Kidney capillary endothelial cell (primary cell): Measurements from ENCODE around the gene VAT1.
"Not testable (repeated sequence)": the region's sequence is repeated elsewhere in the genome, so short reads cannot be mapped to it uniquely, and the experiment has no call there.

Source experiments
- DNase-seq: peaks from one replicate; pipeline ENCODE4 v3.0.0-alpha.2; 2018; ENCODE audit warnings: low spot score

The VAT1 gene

DNA sequence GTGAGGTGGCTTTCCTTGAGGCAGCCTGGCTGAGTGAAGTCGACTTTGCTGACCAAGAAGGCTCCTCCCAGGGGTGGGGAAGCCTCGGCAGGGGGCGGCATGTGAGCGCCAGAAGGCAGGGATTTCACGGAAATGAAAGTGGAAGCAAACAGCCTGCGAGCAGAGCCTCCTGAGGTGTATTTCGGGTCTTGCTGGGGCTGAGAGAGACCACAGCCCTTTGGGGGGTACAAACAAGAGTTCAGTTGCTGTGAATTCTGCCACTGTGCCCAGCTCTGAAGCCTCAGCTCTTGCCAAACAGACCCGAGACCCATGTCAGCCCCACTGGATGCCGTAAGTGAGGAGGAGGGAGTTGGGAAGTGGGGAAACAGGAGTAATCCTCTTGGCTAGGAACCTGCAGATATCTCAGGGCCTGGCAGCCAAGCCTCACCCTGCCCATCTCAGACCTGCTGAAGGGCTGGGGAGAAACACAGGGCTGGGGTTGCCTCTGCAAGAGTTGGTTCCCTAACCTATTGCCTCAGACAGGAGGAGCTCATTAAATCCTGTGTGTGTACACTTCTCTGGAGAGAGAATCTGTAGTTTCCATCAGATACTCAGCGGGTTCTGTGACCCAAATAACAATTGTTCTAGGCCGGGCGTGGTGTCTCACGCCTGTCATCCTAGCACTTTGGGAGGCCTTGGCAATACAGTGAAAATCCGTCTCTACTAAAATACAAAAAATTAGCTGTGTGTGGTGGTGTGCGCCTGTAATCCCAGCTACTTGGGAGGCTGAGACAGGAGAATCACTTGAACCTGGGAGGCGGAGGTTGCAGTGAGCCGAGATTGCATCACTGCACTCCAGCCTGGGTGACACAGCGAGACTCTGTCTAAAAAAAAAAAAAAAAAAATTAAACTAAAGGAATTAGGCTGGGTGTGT is 15.3 kb downstream of the VAT1 start, which contains the start of gene IFI35:
TSS of gene IFI35 (plus strand) at position 146 of the 913 bp plus-strand sequence. CDS start at position 310, 164 bp downstream.
- DNase-seq = peak; percentile 82

DNA sequence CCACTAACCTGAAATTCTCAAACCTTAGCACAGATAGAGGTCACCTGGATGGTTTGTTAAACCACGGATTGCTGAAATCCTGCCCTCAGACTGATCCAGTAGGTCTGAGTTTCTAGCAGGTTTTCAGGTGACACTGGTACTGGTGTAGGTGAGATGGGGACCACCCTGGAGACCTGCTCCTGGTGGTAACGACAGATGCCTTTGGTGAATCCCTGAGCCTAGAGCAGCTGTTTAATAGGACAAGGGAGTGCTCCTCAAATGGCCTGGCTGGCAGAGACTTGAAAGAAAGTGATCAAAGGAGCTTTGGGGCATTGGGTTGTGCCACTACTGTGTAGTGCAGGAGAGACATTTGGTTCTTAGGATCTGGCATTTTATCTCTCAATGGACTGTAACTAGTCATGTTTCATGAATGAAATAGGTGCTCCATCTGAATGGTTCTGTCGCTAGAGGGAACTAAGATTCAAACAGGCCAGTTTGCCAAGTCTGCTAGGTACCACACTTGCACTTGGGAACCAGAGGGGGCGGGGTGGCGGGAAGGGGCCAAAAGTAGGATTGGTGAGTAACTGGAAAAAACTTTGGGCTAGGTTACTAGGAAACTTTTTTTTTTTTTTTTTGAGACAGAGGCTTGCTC is 18.5 kb downstream of the VAT1 start:
- DNase-seq = no peak

DNA sequence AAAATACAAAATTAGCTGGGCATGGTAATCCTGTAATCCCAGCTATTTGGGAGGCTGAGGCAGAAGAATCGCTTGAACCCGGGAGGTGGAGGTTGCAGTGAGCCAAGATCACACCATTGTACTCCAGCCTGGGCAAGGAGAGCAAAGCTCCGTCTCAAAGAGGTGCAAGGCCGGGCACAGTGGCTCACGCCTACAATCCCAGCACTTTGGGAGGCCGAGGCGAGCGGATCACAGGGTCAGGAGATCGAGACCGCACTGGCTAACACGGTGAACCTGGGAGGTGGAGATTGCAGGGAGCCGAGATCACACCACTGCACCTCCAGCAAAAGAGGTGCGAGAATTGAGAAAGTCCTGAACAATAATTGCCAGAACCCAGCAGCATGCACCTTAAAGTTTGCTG is 21.3 kb downstream of the VAT1 start:
- DNase-seq = not testable (repeated sequence)

GRCh38 chr17:42999003-42999525 is 23.1 kb downstream of the VAT1 start:
- no peak for DNase-seq

DNA sequence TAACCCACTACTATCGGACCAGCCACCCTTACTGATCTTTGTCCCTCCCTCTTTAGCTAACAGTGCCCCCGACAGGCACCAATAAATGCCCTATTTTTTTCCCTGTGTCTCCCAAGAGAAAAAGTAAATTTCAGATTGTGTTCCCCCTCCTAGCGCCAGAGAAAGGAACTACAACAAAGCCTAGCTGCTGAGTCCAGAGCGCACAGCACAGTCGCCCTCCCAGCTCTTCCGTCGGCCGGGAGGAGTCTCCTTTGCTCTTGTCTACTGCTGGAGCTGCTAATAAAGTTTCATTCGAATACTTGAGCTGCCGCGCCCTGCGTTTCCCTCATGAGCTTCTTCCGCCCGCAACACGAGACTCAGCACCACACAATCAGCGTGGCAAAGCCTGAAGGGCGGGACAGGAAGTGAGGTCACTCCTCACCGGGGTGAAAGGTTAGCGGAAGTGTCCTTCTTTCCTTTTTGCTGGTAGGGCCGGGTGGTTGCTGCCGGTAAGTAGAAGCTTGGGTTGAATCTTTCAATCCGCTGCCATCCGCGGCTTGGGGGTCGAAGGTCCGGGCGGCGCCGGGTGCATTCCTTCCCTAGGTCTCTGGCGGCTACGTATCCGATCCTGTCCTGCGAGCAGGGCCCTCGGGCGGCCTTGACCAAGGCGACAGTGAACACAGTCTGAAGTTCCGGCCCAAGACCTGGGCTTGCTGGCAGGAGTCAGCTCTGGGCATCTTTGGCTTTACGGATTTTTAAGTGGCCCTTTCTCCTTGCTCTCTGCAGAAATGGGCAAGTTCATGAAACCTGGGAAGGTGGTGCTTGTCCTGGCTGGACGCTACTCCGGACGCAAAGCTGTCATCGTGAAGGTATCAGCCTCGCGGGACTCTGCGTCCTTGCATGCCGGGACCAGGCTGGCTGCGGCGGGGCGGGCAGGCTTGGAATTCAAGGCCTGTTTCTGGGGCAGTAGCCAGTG is 23.9 kb downstream of the VAT1 start, which contains the start of gene RPL27:
TSS of gene RPL27 (plus strand) at position 436 of the 955 bp plus-strand sequence. CDS start at position 768, 332 bp downstream.
- peak; percentile 99 for DNase-seq

GRCh38 chr17:42997390-42997983 is 24.7 kb downstream of the VAT1 start:
- no peak for DNase-seq

DNA sequence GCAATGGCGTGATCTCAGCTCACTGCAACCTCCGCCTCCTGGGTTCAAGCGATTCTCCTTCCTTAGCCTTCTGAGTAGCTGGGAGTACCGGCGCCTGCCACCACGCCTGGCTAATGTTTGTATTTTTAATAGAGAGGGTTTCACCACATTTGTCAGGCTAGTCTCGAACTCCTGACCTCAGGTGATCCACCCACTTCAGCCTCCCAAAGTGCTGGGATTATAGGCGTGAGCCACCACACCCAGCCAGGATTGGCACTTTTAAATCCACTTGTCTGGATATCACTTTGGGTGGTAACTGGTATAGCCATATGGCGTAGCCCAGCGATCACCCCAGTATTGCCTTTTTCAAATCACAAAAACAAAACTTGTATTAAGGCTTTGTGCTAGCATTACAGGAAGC is 28.3 kb downstream of the VAT1 start:
- DNase-seq = not testable (repeated sequence)

- DNase-seq = no peak
These were observed 29.3 kb downstream of the VAT1 start for GRCh38 chr17:42992872-42993271.

GRCh38 chr17:42991471-42991870 is 30.7 kb downstream of the VAT1 start:
- DNase-seq = no peak

DNA sequence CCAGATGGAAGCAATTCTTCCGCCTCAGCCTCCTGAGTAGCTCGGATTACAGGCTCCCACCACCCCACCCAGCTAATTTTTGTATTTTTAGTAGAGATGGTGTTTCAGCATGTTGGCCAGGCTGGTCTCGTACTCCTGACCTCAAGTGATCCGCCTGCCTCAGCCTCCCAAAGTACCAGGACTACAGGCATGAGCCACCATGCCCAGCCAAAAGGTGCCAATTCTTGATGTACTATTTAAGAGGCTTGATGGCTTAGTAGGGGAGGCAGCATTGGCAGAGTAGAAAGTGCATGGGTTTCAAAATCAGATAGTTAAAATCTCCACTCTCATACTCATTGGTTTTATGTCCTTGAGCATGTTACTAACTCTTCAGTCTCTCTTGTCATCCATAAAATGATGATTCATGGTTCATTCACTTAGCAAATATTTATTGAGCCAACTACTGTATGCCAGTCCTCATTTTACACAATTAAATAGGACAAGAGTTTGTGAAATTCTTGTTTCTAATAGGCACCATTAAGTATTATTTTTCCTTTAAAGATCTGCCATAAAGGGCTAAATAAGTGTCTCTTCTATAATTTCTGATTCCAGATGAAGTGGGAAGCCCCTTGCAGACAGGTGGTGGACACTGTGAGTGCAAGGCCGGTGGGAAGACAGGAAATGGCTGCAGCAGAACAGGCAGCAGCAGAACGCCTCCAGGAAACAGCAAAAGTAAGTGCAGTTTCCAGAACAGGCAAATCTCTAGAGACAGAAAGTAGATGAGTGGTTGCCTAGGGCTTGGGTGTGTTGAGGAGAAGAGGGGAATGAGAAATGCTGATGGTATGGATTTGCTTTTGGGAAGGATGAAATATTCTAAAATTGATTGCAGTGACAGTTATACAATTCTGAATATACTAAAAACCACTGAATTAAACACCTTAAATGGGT is 32.2 kb downstream of the VAT1 start:
- DNase-seq = no peak

GRCh38 chr17:42989141-42989540 is 33.0 kb downstream of the VAT1 start:
- DNase-seq = no peak

DNA sequence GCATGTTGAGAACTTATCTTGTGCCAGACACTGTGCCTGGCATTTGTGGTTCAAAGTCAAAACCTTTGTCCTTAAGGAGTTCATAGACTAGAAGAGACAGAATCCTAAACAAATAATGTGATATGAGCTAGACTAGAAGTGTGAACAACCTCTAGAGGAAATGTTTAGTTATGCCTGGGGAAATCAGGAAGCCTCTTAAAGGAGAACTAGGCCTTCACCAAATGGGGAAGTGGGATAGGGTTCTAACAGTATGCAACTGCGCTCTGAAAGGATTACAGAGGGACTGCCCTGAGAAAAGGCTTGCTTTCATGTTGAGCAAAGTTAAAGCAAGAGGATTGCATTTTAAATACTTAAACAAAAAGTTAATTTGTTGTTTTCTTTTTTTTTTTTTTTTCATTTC is 37.0 kb downstream of the VAT1 start:
- no peak for DNase-seq

GRCh38 chr17:42982266-42982665 is 39.9 kb downstream of the VAT1 start:
- no peak for DNase-seq

GRCh38 chr17:42980766-42981397 is 41.3 kb downstream of the VAT1 start:
- DNase-seq = no peak

GRCh38 chr17:42980274-42980765 is 41.9 kb downstream of the VAT1 start, which contains the start of gene RUNDC1:
TSS of gene RUNDC1 (plus strand) at chr17:42980565. CDS start at chr17:42980577, 12 bp downstream.
- DNase-seq = peak; percentile 72

DNA sequence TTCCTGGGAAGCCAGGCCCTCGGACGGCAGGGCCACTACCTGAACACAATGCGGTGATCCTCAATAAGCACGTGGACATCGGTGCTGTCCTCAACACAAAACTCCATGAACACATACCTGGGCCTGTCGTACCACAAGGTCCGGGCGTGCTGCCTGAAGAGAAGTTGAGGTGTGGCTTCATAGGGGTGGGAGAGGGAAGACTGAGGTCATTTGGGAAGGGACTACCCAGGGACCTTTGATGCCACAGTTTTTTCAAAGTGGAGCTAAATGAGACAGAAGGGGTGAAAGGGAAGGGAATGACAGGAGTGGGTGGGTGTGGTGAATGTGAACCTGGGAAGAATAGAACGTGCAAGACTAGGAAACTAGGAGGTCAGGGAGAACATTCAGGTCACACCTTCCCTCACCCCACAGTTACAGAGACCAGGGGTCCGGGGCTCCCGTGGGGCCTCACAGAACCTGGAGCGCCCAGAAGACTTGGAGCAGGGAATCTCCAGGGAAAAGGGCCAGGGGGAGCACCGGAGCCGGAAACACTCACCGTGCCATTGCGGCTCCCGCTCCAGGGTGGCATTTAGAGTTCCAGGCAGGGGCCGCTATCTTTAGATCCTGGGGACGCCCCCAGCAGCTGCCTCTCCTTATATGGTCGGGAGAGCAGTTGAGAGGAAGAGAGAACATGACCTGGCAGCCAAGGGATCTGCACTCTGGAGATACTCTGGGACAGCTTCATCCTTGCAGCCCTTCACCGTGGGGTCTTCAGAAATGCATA is 42.5 kb downstream of the VAT1 start, which contains the start of gene PTGES3L:
TSS of gene PTGES3L (minus strand) at position 570 of the 763 bp plus-strand sequence. CDS start at position 543, 27 bp downstream.
- DNase-seq = no peak

DNA sequence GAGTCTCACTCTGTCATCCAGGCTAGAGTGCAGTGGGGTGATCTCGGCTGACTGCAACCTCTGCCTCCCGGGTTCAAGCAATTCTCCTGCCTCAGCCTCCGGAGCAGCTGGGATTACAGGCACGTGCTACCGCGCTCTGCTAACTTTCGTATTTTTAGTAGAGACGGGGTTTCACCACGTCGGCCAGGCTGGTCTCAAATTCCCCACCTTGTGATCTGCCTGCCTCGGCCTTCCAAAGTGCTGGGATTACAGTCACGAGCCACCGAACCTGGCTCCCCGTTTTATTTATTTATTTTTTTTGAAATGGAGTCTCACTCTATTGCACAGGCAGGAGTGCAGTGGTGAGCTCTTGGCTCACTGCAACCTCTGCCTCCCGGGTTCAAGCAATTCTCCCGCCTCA is 46.5 kb downstream of the VAT1 start:
- DNase-seq = not testable (repeated sequence)

GRCh38 chr17:42975265-42975664 is 46.9 kb downstream of the VAT1 start:
- DNase-seq = no peak
